PC-3 (cell line): ENCODE data around the gene PPT1.

Experiments used
- EZH2 ChIP-seq: fragments of 300-600 bp; sonication (generic); IDR thresholded peaks from one replicate; pipeline ENCODE4 v1.6.1; 2017; ENCODE audit warnings: antibody characterized with exemption, mild to moderate bottlenecking, low read length; ENCODE audit not compliant: unreplicated experiment
- TF ChIP-seq, protein P1 (sequence below): fragments of 300-600 bp; sonication (generic); conservative IDR thresholded peaks from 2 replicates; pipeline ENCODE4 v1.5.1; 2017; ENCODE audit warnings: antibody characterized with exemption, low read depth, mild to moderate bottlenecking, low read length

DNA sequence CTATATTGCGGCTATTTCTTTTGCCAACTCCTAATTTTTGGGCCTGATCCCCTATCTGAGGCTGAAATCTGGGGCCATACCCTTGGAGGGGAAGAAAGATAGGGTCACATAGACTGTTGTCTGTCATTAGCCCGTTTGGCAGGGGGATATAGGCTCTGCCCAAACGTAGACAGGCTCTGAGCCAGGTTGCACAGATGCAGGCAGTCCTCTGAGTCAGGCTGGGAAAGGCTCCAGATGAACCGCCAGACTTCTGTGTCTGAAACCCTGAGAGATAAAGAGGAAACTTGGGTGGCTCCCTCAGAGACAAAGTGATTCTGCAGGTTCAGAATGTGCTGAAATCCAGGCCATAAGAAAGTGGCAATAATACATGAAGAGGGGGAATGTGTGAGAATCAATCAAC, 60.5 kb downstream of the PPT1 start:
- TF ChIP-seq, protein P1, sequence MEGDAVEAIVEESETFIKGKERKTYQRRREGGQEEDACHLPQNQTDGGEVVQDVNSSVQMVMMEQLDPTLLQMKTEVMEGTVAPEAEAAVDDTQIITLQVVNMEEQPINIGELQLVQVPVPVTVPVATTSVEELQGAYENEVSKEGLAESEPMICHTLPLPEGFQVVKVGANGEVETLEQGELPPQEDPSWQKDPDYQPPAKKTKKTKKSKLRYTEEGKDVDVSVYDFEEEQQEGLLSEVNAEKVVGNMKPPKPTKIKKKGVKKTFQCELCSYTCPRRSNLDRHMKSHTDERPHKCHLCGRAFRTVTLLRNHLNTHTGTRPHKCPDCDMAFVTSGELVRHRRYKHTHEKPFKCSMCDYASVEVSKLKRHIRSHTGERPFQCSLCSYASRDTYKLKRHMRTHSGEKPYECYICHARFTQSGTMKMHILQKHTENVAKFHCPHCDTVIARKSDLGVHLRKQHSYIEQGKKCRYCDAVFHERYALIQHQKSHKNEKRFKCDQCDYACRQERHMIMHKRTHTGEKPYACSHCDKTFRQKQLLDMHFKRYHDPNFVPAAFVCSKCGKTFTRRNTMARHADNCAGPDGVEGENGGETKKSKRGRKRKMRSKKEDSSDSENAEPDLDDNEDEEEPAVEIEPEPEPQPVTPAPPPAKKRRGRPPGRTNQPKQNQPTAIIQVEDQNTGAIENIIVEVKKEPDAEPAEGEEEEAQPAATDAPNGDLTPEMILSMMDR: no peak
- no peak for TF ChIP-seq EZH2
